ENCODE data around the gene PTCD2.

DNA sequence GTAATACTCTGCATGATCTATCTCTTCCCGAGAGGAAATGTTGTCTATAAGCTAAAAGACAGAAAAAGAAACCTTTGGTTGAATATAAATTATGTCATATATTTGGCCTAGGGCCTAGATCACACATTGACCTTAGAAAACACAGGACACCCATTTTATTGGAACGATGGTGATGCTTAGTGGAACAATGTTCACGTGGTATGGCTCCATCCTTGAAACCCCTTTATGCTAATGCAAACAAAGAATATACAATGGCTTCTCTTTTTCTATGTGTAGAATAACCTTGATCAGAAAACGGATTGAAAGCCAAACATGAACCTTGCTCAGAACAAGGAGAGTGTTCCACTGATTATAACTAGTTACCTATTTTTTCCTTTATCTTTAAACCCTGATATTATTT lies 24.6 kb upstream of the PTCD2 start:
- TF ChIP-seq, protein P1, sequence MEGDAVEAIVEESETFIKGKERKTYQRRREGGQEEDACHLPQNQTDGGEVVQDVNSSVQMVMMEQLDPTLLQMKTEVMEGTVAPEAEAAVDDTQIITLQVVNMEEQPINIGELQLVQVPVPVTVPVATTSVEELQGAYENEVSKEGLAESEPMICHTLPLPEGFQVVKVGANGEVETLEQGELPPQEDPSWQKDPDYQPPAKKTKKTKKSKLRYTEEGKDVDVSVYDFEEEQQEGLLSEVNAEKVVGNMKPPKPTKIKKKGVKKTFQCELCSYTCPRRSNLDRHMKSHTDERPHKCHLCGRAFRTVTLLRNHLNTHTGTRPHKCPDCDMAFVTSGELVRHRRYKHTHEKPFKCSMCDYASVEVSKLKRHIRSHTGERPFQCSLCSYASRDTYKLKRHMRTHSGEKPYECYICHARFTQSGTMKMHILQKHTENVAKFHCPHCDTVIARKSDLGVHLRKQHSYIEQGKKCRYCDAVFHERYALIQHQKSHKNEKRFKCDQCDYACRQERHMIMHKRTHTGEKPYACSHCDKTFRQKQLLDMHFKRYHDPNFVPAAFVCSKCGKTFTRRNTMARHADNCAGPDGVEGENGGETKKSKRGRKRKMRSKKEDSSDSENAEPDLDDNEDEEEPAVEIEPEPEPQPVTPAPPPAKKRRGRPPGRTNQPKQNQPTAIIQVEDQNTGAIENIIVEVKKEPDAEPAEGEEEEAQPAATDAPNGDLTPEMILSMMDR (IDR thresholded peaks at IDR 0.05), result no peak
- no peak for TF ChIP-seq POLR2A (IDR thresholded peaks at IDR 0.05)
